Heart left ventricle (tissue), 13 donors: ENCODE measurements around the gene BICD1.

Experiments
- CTCF ChIP-seq, 12 donors: fragments of 200-600 bp; sonication (generic) in 4 of 12; IDR thresholded peaks; one replicate each; pipeline versions ENCODE4 v1.5.0 to v1.8.0; 2018 to 2022; ENCODE audit warnings: antibody characterized with exemption in 12 of 12, mild to moderate bottlenecking in 5 of 12
- POLR2A ChIP-seq, 2 donors: fragments of 450-650 bp; IDR thresholded peaks; one replicate each; pipeline ENCODE4 v1.6.1; 2017; ENCODE audit warnings: antibody characterized with exemption in 2 of 2, mild to moderate bottlenecking in 2 of 2, moderate library complexity in 2 of 2
- donor health status: ischemic (EF 13 %, LVEDD 7.1; RV severe dilation, severe dysfunction).
- donor health status: DM: no; HTN: yes; CAD: no.
- donor health status: DM: no; HTN: no; CAD: no.
- donor health status: ischemic (EF 25% LVEDD 6.9; RV normal size, moderate dysfunction).
- donor health status: ischemic (EF 25% LVEDD 5.7; RV mildly dilated, moderate dysfunction).
- donor health status: ischemic (EF 35%, LVEDD 5.7; RV mildly dilated, moderate dysfunction).
- donor health status: nonischemic (EF 11% LVEDD 7.7; RV severe dilation, severe dysfunction).
- donor health status: DM: yes; HTN: yes; CAD: no.
- donor health status: PGD.
- donor health status: ischemic (EF 29% LVEDD 5.4; RV normal size, mild dysfunction).
- donor health status: nonischemic (EF 23%, LVEDD 6.1; RV moderate dilation, normal function).

- TF ChIP-seq POLR2A (IDR thresholded peaks at IDR 0.05), result no peak
- no peak for TF ChIP-seq CTCF (IDR thresholded peaks at IDR 0.05)
These were observed 166.4 kb downstream of the BICD1 start for GRCh38 chr12:32273063-32273522.
